H1 (cell line): ENCODE results near the gene DCTN5. TPM values are rescaled to one million over a fixed set of nuclear protein-coding genes. Genes with fewer than 3 reads are reported as not detected.

Source experiments
- CTCF ChIA-PET: fragments of 300-600 bp; sonication (Branson Sonifier 250); formaldehyde crosslinking; loops from one replicate; lab custom pipeline; 2021; ENCODE audit not compliant: partially characterized antibody; lab: Charles Lee
- POLR2A ChIA-PET: fragments of 300-600 bp; sonication (Branson Sonifier 250); formaldehyde crosslinking; loops from one replicate; lab custom pipeline; 2021; ENCODE audit warnings: inconsistent platforms; ENCODE audit not compliant: partially characterized antibody; lab: Charles Lee
- DNase-seq, 2 experiments: peaks; one replicate each; pipeline versions ENCODE4 v3.0.0 to v3.0.0-alpha.2; 2010 to 2022; ENCODE audit warnings: low spot score in 2 of 2, low read depth in 1 of 2, mixed read lengths in 1 of 2
- FAIRE-seq: peaks from 2 replicates; lab custom pipeline; 2011; peaks lifted over from hg19 to GRCh38; lab: Jason Lieb, UNC
- H2AFZ ChIP-seq: 2 replicates; pipeline ENCODE4 v1.8.1; 2012; ENCODE audit warnings: low read length, inconsistent platforms
- H2AK5ac ChIP-seq: 2 replicates; pipeline ENCODE4 v1.6.1; 2013; ENCODE audit warnings: low read depth, low read length
- H2BK120ac ChIP-seq: replicated peaks from 2 replicates; pipeline ENCODE3; 2013; ENCODE audit warnings: low read depth, low read length, inconsistent platforms
- H2BK12ac ChIP-seq: 2 replicates; pipeline ENCODE4 v1.6.1; 2013; ENCODE audit warnings: low read depth, low read length
- H2BK15ac ChIP-seq: 2 replicates; pipeline ENCODE4 v1.6.1; 2013; ENCODE audit warnings: low read length
- H2BK20ac ChIP-seq: 2 replicates; pipeline ENCODE4 v1.6.1; 2013; ENCODE audit warnings: low read length
- H2BK5ac ChIP-seq: 2 replicates; pipeline ENCODE4 v1.6.1; 2013; ENCODE audit warnings: low read depth, low read length
- H3K14ac ChIP-seq: 2 replicates; pipeline ENCODE4 v1.6.1; 2013; ENCODE audit warnings: inconsistent platforms; ENCODE audit not compliant: insufficient read length
- H3K18ac ChIP-seq: 2 replicates; pipeline ENCODE4 v1.6.1; 2013; ENCODE audit warnings: low read length; ENCODE audit errors: extremely low read depth
- H3K23ac ChIP-seq: 2 replicates; pipeline ENCODE4 v1.6.1; 2013; ENCODE audit warnings: inconsistent platforms; ENCODE audit not compliant: insufficient read length
- H3K23me2 ChIP-seq: 2 replicates; pipeline ENCODE4 v1.6.1; 2013; ENCODE audit warnings: low read depth, low read length
- H3K27ac ChIP-seq: 2 replicates; pipeline ENCODE4 v1.6.1; 2011; ENCODE audit warnings: low read depth, low read length, inconsistent platforms
- H3K27me3 ChIP-seq, 4 experiments: replicated peaks in 1 of 4; 1 replicate in 1 of 4; 2 replicates in 3 of 4; pipeline versions ENCODE4 v1.6.1 to v1.8.1; 2011 to 2013; ENCODE audit warnings: low read length in 3 of 4, mild to moderate bottlenecking in 3 of 4, inconsistent platforms in 2 of 4, mixed read lengths in 2 of 4, moderate library complexity in 1 of 4; ENCODE audit not compliant: control insufficient read depth in 3 of 4, insufficient read depth in 3 of 4; ENCODE audit errors: extremely low read depth in 1 of 4
- H3K36me3 ChIP-seq, 4 experiments: 2 replicates each; pipeline versions ENCODE4 v1.6.1 to v1.8.1; 2011 to 2013; ENCODE audit warnings: mild to moderate bottlenecking in 4 of 4, low read length in 3 of 4, moderate library complexity in 2 of 4, control low read depth in 1 of 4, inconsistent platforms in 1 of 4; ENCODE audit not compliant: insufficient read depth in 4 of 4, control insufficient read depth in 2 of 4
- H3K4ac ChIP-seq: replicated peaks from 2 replicates; pipeline ENCODE3; 2013; ENCODE audit warnings: low read length, low read depth, mixed read lengths, inconsistent platforms; ENCODE audit not compliant: insufficient read length
- H3K4me1 ChIP-seq, 4 experiments: replicated peaks in 1 of 4; 1 replicate in 1 of 4; 2 replicates in 3 of 4; pipeline versions ENCODE4 v1.6.1 to v1.8.1; 2011 to 2013; ENCODE audit warnings: low read length in 3 of 4, inconsistent platforms in 2 of 4, mixed read lengths in 1 of 4; ENCODE audit not compliant: insufficient read depth in 4 of 4, control insufficient read depth in 3 of 4
- H3K4me2 ChIP-seq, 2 experiments: 2 replicates each; pipeline versions ENCODE4 v1.6.1 to v1.8.1; 2011 to 2013; ENCODE audit warnings: low read depth in 2 of 2, low read length in 2 of 2, control low read depth in 1 of 2, inconsistent platforms in 1 of 2, mild to moderate bottlenecking in 1 of 2; ENCODE audit not compliant: insufficient read depth in 1 of 2
- H3K4me3 ChIP-seq, 4 experiments: fragments of 200-600, 300-600 bp in 1 of 4; sonication (generic), shearing (Covaris generic), sonication (Bioruptor Twin) in 1 of 4; 2 replicates each; pipeline versions ENCODE4 v1.5.1 to v1.8.1; 2011 to 2016; ENCODE audit warnings: low read length in 4 of 4, low read depth in 3 of 4, control low read depth in 2 of 4, inconsistent platforms in 2 of 4, mild to moderate bottlenecking in 2 of 4, mixed read lengths in 1 of 4, moderate library complexity in 1 of 4; ENCODE audit not compliant: insufficient read depth in 2 of 4; ENCODE audit errors: extremely low read depth in 1 of 4
- H3K56ac ChIP-seq: replicated peaks from 2 replicates; pipeline ENCODE3; 2013; ENCODE audit warnings: low read depth, mild to moderate bottlenecking, mixed read lengths, low read length, inconsistent platforms; ENCODE audit not compliant: insufficient read length
- H3K79me1 ChIP-seq: 2 replicates; pipeline ENCODE4 v1.6.1; 2013; ENCODE audit warnings: low read depth, low read length, control low read depth
- H3K79me2 ChIP-seq, 2 experiments: 2 replicates each; pipeline versions ENCODE4 v1.6.1 to v1.8.1; 2012 to 2013; ENCODE audit warnings: low read length in 2 of 2, mild to moderate bottlenecking in 2 of 2, inconsistent platforms in 1 of 2; ENCODE audit not compliant: insufficient read depth in 2 of 2, control insufficient read depth in 1 of 2
- H3K9ac ChIP-seq, 4 experiments: replicated peaks in 1 of 4; 1 replicate in 1 of 4; 2 replicates in 3 of 4; pipeline versions ENCODE4 v1.6.1 to v1.8.1; 2011 to 2013; ENCODE audit warnings: low read depth in 3 of 4, low read length in 3 of 4, control low read depth in 2 of 4, mild to moderate bottlenecking in 2 of 4, moderate library complexity in 2 of 4, inconsistent platforms in 1 of 4; ENCODE audit errors: extremely low read depth in 1 of 4
- H3K9me3 ChIP-seq, 2 experiments: 2 replicates each; pipeline versions ENCODE4 v1.6.1 to v1.8.1; 2012 to 2013; ENCODE audit warnings: mild to moderate bottlenecking in 2 of 2, moderate library complexity in 2 of 2, control low read depth in 1 of 2, inconsistent platforms in 1 of 2, low read depth in 1 of 2, low read length in 1 of 2, mixed read lengths in 1 of 2; ENCODE audit not compliant: insufficient read depth in 2 of 2
- H4K20me1 ChIP-seq, 2 experiments: replicated peaks in 1 of 2; 2 replicates each; pipeline versions ENCODE3 to v1.8.1; 2011 to 2013; ENCODE audit warnings: inconsistent platforms in 2 of 2, low read length in 2 of 2, mild to moderate bottlenecking in 1 of 2; ENCODE audit not compliant: insufficient read depth in 2 of 2, control insufficient read depth in 1 of 2
- H4K5ac ChIP-seq: 2 replicates; pipeline ENCODE4 v1.6.1; 2013; ENCODE audit warnings: low read length, low read depth, mixed read lengths, inconsistent platforms; ENCODE audit not compliant: insufficient read length
- H4K8ac ChIP-seq: 2 replicates; pipeline ENCODE4 v1.8.0; 2013; ENCODE audit warnings: mild to moderate bottlenecking, moderate library complexity, low read length, inconsistent platforms; ENCODE audit not compliant: insufficient read depth; ENCODE audit errors: extremely low read depth
- H4K91ac ChIP-seq: replicated peaks from 2 replicates; pipeline ENCODE3; 2013; ENCODE audit warnings: low read length, mixed read lengths, inconsistent platforms; ENCODE audit not compliant: insufficient read length
- BACH1 ChIP-seq: IDR thresholded peaks from 2 replicates; pipeline ENCODE4 v1.6.1; 2012; ENCODE audit warnings: low read length, improper control_type of control experiment
- CEBPB ChIP-seq: IDR thresholded peaks from 2 replicates; pipeline ENCODE4 v1.6.1; 2012; ENCODE audit warnings: low read depth, low read length
- GABPA ChIP-seq: IDR thresholded peaks from 2 replicates; pipeline ENCODE4 v1.6.1; 2011; ENCODE audit warnings: mild to moderate bottlenecking, low read length, moderate library complexity, borderline replicate concordance; ENCODE audit not compliant: insufficient read depth
- HDAC6 ChIP-seq: IDR thresholded peaks from one replicate; pipeline ENCODE4 v1.7.1; 2012; ENCODE audit warnings: low read depth, mild to moderate bottlenecking, inconsistent platforms, low read length, moderate library complexity
- JUND ChIP-seq: IDR thresholded peaks from 2 replicates; pipeline ENCODE4 v1.6.1; 2011; ENCODE audit warnings: mild to moderate bottlenecking, improper control_type of control experiment, low read length
- KDM5A ChIP-seq: fragments of 200-600 bp; IDR thresholded peaks from 2 replicates; pipeline ENCODE4 v1.7.1; 2012; ENCODE audit warnings: mild to moderate bottlenecking, low read length, inconsistent platforms, mixed read lengths
- NANOG ChIP-seq: IDR thresholded peaks from 2 replicates; pipeline ENCODE4 v1.6.1; 2011; ENCODE audit warnings: low read length, low read depth, mild to moderate bottlenecking, inconsistent platforms; ENCODE audit not compliant: insufficient read depth, poor library complexity, severe bottlenecking
- NRF1 ChIP-seq: IDR thresholded peaks from 2 replicates; pipeline ENCODE4 v1.6.1; 2011; ENCODE audit warnings: mild to moderate bottlenecking, low read depth, low read length, improper control_type of control experiment
- RAD21 ChIP-seq, 2 experiments: IDR thresholded peaks in 1 of 2; conservative IDR thresholded peaks in 1 of 2; 2 replicates each; pipeline ENCODE4 v1.6.1; 2011; ENCODE audit warnings: low read depth in 2 of 2, low read length in 2 of 2, improper control_type of control experiment in 1 of 2, inconsistent platforms in 1 of 2, mild to moderate bottlenecking in 1 of 2, moderate library complexity in 1 of 2
- SIX5 ChIP-seq: IDR thresholded peaks from 2 replicates; pipeline ENCODE4 v1.6.1; 2011; ENCODE audit warnings: mild to moderate bottlenecking, low read depth, low read length
- TAF1 ChIP-seq: IDR thresholded peaks from 2 replicates; pipeline ENCODE4 v1.6.1; 2011; ENCODE audit warnings: mild to moderate bottlenecking, low read depth, low read length
- TEAD4 ChIP-seq: IDR thresholded peaks from 2 replicates; pipeline ENCODE4 v1.6.1; 2012; ENCODE audit warnings: low read depth, low read length, inconsistent platforms, mixed read lengths
- ZNF274 ChIP-seq: IDR thresholded peaks from 2 replicates; pipeline ENCODE4 v1.7.0; 2012; ENCODE audit warnings: low read length, borderline replicate concordance; ENCODE audit errors: extremely low read depth
- WGBS, 2 experiments: shearing (Covaris generic) in 1 of 2; methylation state at CpG; one replicate each; pipeline versions ENCODE4 v1.1.6 to v1.1.7; 2013 to 2015; ENCODE audit warnings: low lambda C conversion rate in 2 of 2, mixed read lengths in 2 of 2, inconsistent platforms in 1 of 2, low coverage in 1 of 2, missing lambda C conversion rate in 1 of 2; ENCODE audit not compliant: insufficient replicate concordance in 2 of 2, insufficient coverage in 1 of 2, insufficient read length in 1 of 2; ENCODE audit errors: extremely low coverage in 1 of 2, missing lambda C conversion rate in 1 of 2; 5-methylcytosine and 5-hydroxymethylcytosine counted together
- polyA plus RNA-seq, 7 experiments: library from polyadenylated mRNA; depleted of rRNA in 3 of 7; stranded (reverse) in 5 of 7; unstranded in 2 of 7; fragments of >200 nt in 5 of 7; fragments of 200-250 nt in 2 of 7; gene quantifications; 1 replicate in 5 of 7; 2 replicates in 1 of 7; 4 replicates in 1 of 7; pipeline versions ENCODE4 v1.2.1 to v1.2.3, GENCODE V29; 2011 to 2013; ENCODE audit warnings: missing spikeins in 2 of 7, mixed read lengths in 2 of 7
- total RNA-seq: library from RNA; stranded (reverse); fragmentation: NEBNext Ultra II Directional; extraction: Animal tissue kit (Norgen Biotek cat#: 25700); gene quantifications from 2 replicates; pipeline ENCODE4 v1.2.1, GENCODE V29; 2021
- TF ChIP-seq, protein P1 (sequence below): IDR thresholded peaks from 2 replicates; pipeline ENCODE4 v1.6.1; 2011; ENCODE audit warnings: low read depth, mild to moderate bottlenecking, low read length; ENCODE audit not compliant: insufficient read depth

The DCTN5 gene
- total and polyA plus RNA-seq, 2 of the 8 experiments (the other 6 are each of a cell fraction or from before 2014, with no cell fraction given): 36.0 to 74.0 TPM

- H2AK5ac ChIP-seq: no peak overlapping the region
- no peak for TF ChIP-seq TAF1
- TF ChIP-seq RAD21 (IDR thresholded peaks at IDR 0.05 in 1 of 2, conservative IDR thresholded peaks at IDR 0.05 in 1 of 2; ENCODE audit: low read depth in 2 of 2, low read length in 2 of 2): no peak
- TF ChIP-seq JUND: no peak
- no peak for TF ChIP-seq BACH1
- TF ChIP-seq, protein P1, sequence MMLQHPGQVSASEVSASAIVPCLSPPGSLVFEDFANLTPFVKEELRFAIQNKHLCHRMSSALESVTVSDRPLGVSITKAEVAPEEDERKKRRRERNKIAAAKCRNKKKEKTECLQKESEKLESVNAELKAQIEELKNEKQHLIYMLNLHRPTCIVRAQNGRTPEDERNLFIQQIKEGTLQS: no peak
- TF ChIP-seq ZNF274: no peak
- no peak for TF ChIP-seq TEAD4
- no peak for TF ChIP-seq CEBPB
- TF ChIP-seq KDM5A: no peak
- TF ChIP-seq HDAC6: no peak
- TF ChIP-seq SIX5: no peak
- TF ChIP-seq NANOG: no peak
- no peak for TF ChIP-seq GABPA
- TF ChIP-seq NRF1: no peak
These were observed 57.8 kb downstream of the DCTN5 start for GRCh38 chr16:23699100-23699499.

More at GRCh38 chr16:23699100-23699499, 57.8 kb downstream of the DCTN5 start:
- no peak overlapping the region for H4K5ac ChIP-seq
- no peak overlapping the region for H2BK120ac ChIP-seq
- ChIA-PET POLR2A (interaction anchor here (1.0 to 12.9 kb wide), 4 partner anchors 13 to 31 kb away, joined by 3 to 230 read pairs (median 10); partner anchors contain the start of gene PLK1), CTCF (interaction anchor here (0.7 to 1.4 kb wide), 3 partner anchors 8 to 160 kb away, joined by 3 to 5 read pairs (median 4); no protein-coding TSS in a partner anchor)
- 87% methylated on average over 4 of the region's 4 CpGs; no CpG with 5 or more reads in 1 of the 2 experiments for WGBS, 2 experiments
- H2BK15ac ChIP-seq: no peak overlapping the region
- no peaks in the 10 kb centered on the region for H3K79me2 ChIP-seq
- H4K8ac ChIP-seq: no peak overlapping the region
- H3K9me3 ChIP-seq: no peaks in the 10 kb centered on the region
- H3K18ac ChIP-seq: no peak overlapping the region
- no peak overlapping the region for H3K14ac ChIP-seq
- H3K23ac ChIP-seq: no peak overlapping the region
- H2BK5ac ChIP-seq: no peak overlapping the region
- FAIRE-seq: no peak
- no peak overlapping the region for H3K4ac ChIP-seq
- H3K9ac ChIP-seq: no peak overlapping the region
- no peak overlapping the region for H2AFZ ChIP-seq
- H2BK12ac ChIP-seq: no peak overlapping the region; the same call in 1 of the 2 replicates
- no peak overlapping the region for H3K4me3 ChIP-seq
- H4K20me1 ChIP-seq: peaks cover 0 to 2% of the 10 kb centered on the region in 2 experiments
- no peak overlapping the region for H2BK20ac ChIP-seq
- no peaks in the 10 kb centered on the region for H3K36me3 ChIP-seq
- H4K91ac ChIP-seq: no peak overlapping the region
- H3K4me2 ChIP-seq: no peak overlapping the region
- no peaks in the 10 kb centered on the region for H3K27me3 ChIP-seq
- H3K27ac ChIP-seq: no peak overlapping the region
- peaks cover 0 to 10% (median 7%) of the 10 kb centered on the region in 4 experiments; a peak in 6 of 7 replicates for H3K4me1 ChIP-seq
- no peak for DNase-seq
- H3K79me1 ChIP-seq: no peaks in the 10 kb centered on the region
- H3K56ac ChIP-seq: no peak overlapping the region
- peaks cover 7% of the 10 kb centered on the region; the same call in 1 of the 2 replicates for H3K23me2 ChIP-seq
